Fibroblast of mammary gland (primary cell): ENCODE data around the gene SEC24D.

Experiments
- DNase-seq: peaks from one replicate; pipeline ENCODE4 v3.0.0-alpha.2; 2010; ENCODE audit warnings: low read depth
- H3K4me3 ChIP-seq: 2 replicates; pipeline ENCODE4 v1.5.1; 2011; ENCODE audit warnings: low read depth, mild to moderate bottlenecking, low read length, moderate library complexity; ENCODE audit not compliant: control insufficient read depth
- TF ChIP-seq, protein P1 (sequence below): conservative IDR thresholded peaks from 2 replicates; pipeline ENCODE4 v1.5.1; 2011; ENCODE audit warnings: low read depth, low read length, inconsistent platforms; ENCODE audit not compliant: control insufficient read depth, insufficient read depth

Gene SEC24D

GRCh38 chr4:118834960-118835569 is 861 bp downstream of the SEC24D start:
- peak overlapping the region; percentile 98 for H3K4me3 ChIP-seq
- TF ChIP-seq, protein P1, sequence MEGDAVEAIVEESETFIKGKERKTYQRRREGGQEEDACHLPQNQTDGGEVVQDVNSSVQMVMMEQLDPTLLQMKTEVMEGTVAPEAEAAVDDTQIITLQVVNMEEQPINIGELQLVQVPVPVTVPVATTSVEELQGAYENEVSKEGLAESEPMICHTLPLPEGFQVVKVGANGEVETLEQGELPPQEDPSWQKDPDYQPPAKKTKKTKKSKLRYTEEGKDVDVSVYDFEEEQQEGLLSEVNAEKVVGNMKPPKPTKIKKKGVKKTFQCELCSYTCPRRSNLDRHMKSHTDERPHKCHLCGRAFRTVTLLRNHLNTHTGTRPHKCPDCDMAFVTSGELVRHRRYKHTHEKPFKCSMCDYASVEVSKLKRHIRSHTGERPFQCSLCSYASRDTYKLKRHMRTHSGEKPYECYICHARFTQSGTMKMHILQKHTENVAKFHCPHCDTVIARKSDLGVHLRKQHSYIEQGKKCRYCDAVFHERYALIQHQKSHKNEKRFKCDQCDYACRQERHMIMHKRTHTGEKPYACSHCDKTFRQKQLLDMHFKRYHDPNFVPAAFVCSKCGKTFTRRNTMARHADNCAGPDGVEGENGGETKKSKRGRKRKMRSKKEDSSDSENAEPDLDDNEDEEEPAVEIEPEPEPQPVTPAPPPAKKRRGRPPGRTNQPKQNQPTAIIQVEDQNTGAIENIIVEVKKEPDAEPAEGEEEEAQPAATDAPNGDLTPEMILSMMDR: no peak
- DNase-seq: peak; percentile 92

- peak overlapping the region; percentile 98 for H3K4me3 ChIP-seq
- TF ChIP-seq, protein P1: no peak
- no peak for DNase-seq
Measured at GRCh38 chr4:118834070-118834469, 1.9 kb downstream of the SEC24D start.

DNA sequence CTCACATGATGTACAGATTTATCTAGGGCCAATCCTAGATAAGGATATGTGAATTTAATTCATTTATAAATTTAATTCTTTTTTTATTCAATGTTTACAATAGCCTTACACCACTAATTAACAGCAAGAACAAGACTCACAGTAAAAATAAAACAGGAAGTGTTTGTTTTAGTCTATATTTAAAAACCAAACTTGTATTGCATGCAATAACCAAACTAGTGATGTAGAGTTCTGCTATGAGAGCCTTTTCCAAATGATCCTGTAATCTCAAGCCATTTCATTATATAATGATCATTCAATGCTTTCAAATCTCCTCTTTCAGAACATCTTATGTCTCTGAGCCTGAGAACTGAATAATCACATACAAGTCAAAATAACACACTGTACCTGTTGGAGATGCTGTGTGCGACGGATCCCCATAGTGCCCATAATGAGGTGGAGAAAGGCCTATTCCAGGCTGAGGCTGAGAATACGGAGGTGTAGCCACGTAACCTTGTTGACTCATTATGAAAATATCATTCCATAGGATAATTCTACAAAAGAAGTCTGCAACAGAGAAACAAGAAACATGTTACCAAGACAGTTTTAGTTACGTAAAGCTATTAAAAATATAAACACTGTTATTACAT is 2.6 kb downstream of the SEC24D start:
- no peak for DNase-seq
- TF ChIP-seq, protein P1: no peak
- H3K4me3 ChIP-seq: peak overlapping the region; percentile 98

DNA sequence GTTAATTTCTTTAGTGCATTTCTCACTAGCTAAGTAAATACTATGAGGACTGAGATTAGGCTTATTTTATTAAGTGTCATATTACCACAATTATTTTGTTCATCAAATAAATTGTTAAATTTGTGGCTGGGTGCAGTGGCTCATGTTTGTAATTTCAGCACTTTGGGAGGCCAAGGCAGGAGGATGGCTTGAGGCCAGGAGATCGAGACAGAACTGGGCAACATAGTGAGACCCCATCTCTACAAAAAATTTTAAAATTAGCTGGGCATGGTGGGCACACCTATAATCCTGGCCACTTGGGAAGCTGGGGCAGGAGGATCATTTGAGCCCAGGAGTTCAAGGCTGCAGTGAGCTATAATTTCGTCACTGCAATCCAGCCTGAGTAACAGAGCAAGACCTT is 6.8 kb downstream of the SEC24D start:
- DNase-seq: no peak
- TF ChIP-seq, protein P1: no peak
- H3K4me3 ChIP-seq: no peak overlapping the region

DNA sequence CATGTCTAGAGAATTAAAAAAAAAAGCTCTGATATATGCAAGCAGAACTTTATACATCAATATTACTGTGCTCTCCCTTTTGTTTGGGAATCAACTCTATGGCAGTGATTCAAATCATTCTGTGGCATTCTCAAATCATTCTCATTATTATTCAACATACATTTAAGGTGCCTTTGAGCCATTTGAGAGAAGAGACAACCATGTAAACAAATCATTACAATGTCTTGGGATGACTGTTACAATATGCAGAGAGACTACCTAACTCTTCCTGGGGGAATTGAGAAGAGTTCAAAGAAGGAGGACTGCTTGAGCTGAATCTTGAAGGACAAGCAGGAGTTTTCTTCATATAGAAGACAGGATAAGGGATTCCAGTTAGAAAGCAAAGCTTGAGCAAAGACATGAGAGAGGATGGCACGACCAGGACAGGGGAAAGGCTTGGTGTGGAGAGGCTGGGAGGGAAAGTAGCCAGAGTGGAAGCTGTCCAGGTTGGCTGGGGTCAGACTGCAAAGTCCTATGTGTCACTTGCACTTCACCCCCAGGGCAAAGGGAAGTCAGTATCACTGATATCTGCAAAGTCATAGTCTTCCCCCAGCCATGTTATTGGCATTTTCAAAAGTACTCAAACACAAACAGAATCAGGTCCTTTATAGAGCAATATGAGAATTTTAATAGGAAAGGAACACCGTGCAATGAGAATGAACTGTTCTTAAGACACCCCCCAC is 9.0 kb downstream of the SEC24D start:
- TF ChIP-seq, protein P1: no peak
- H3K4me3 ChIP-seq: no peak overlapping the region
- DNase-seq: no peak

DNA sequence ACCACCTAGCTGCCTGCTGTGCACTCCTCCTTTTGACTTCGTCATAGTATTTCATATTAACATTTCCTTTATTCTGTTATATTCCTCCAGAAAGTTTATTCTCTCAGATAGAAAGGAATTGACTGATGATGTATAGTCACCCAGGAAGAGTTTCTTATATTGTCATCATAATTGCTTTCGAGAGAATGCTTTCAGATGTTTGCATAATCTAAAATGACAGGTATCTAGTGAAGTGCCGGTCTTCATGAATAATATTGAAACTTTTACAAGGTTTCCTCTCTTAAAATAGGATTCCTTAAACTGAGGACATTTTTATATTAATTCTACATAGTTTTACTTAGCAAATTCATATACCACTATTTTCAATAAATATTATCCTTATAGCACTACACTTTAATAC is 10.1 kb downstream of the SEC24D start:
- TF ChIP-seq, protein P1: no peak
- no peak for DNase-seq
- H3K4me3 ChIP-seq: no peak overlapping the region

- no peak for DNase-seq
- no peak overlapping the region for H3K4me3 ChIP-seq
- TF ChIP-seq, protein P1: no peak
Measured at GRCh38 chr4:118824141-118824540, 11.8 kb downstream of the SEC24D start.
